Thoracic aorta (tissue), 2 donors: ENCODE data around the gene LDLRAD3. TPM values are rescaled to one million over a fixed set of nuclear protein-coding genes. Genes with fewer than 3 reads are reported as not detected.

ENCODE experiments used
- ATAC-seq: fragments of 150-250 bp; one replicate; pipeline ENCODE4 v1.8.0; 2017; ENCODE audit warnings: low read depth; ENCODE audit not compliant: insufficient number of reproducible peaks, low FRiP score
- DNase-seq: peaks from one replicate; pipeline ENCODE4 v3.0.0-alpha.2; 2020; ENCODE audit warnings: low spot score
- H3K27ac ChIP-seq, 2 donors: fragments of 200-600 bp; sonication (generic); 1 replicate in 1 of 2; 2 replicates in 1 of 2; pipeline ENCODE4 v1.5.1; 2016; ENCODE audit warnings: mild to moderate bottlenecking in 2 of 2, moderate library complexity in 2 of 2
- H3K27me3 ChIP-seq: fragments of 200-600 bp; sonication (generic); replicated peaks from 2 replicates; pipeline ENCODE4 v1.6.0; 2016; ENCODE audit warnings: mild to moderate bottlenecking; ENCODE audit not compliant: insufficient read depth
- H3K36me3 ChIP-seq: fragments of 200-600 bp; sonication (generic); one replicate; pipeline ENCODE4 v1.5.1; 2016
- H3K4me1 ChIP-seq, 2 donors: fragments of 200-600 bp; sonication (generic); 1 replicate in 1 of 2; 2 replicates in 1 of 2; pipeline versions ENCODE4 v1.5.1 to v1.6.0; 2016; ENCODE audit warnings: low read depth in 2 of 2, mild to moderate bottlenecking in 1 of 2; ENCODE audit not compliant: control insufficient read depth in 1 of 2
- H3K4me3 ChIP-seq: fragments of 200-600 bp; sonication (generic); 2 replicates; pipeline ENCODE4 v1.5.1; 2016; ENCODE audit warnings: mild to moderate bottlenecking
- H3K9me3 ChIP-seq: fragments of 200-600 bp; sonication (generic); 2 replicates; pipeline ENCODE4 v1.5.1; 2016
- total RNA-seq, 2 donors: library from RNA; depleted of rRNA; stranded (reverse); fragments of >200 nt; gene quantifications; one replicate each; pipeline versions ENCODE4 v1.1.0 to v1.2.3, GENCODE V29; 2016
- TF ChIP-seq, protein P1 (sequence below): fragments of 200-600 bp; sonication (generic); IDR thresholded peaks from one replicate; pipeline ENCODE4 v1.5.1; 2019; ENCODE audit warnings: antibody characterized with exemption

The LDLRAD3 gene
- total RNA-seq, 2 donors from 2014 or later = 6.1 to 17.2 TPM

DNA sequence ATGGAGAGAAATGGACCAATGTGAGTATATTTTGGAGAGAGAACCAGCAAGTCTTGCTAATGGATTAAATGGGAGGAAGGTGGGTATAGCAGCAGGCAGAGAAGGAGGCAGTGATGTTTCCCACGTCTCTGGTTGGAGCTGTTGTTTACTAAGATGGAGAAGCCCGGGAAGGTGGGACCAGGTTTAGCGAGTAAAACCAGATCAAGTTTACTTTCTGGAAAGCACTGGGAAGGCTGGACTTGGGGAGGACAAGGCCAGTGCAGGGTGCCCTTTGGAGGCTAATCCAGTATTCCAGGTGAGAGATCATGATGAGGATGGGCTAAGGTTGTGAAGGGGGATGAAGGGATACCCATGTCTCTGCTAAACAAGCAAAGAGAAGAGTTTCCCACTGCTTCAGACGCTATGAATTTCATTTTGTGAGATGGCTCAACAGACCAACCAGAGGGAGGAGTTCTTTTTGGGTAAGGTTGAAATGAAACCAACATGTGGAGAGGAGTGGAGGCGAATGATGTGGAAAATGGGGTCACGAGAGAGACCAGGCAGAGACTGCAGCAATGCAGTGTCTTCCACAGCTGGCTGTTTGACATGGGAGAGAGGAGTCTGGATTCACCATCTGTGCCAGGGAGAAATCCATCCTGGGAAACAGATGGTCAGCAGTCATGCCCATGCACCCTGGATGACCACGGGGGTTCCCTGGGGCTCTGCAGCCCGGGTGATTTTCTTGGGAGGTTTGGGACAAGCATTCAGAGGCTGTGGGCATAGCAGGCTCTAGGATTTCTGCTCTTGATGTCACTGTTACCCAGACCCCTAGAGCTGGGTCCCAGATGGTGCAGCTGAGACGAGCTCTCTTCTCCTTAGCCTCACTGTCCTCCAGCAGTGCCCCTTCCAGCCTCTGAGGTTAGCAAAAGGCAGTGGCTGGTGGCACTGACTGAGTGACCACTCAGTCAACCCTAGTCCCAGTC, 320.4 kb downstream of the LDLRAD3 start:
- Histone ChIP-seq H3K27ac (no peak overlapping the region), H3K9me3 (no peaks in the 10 kb centered on the region), H3K4me1 (no peaks in the 10 kb centered on the region), H3K4me3 (no peak overlapping the region), H3K27me3 (no peaks in the 10 kb centered on the region), H3K36me3 (no peaks in the 10 kb centered on the region)
- ATAC-seq (no peak), DNase-seq (no peak)
- TF ChIP-seq, protein P1, sequence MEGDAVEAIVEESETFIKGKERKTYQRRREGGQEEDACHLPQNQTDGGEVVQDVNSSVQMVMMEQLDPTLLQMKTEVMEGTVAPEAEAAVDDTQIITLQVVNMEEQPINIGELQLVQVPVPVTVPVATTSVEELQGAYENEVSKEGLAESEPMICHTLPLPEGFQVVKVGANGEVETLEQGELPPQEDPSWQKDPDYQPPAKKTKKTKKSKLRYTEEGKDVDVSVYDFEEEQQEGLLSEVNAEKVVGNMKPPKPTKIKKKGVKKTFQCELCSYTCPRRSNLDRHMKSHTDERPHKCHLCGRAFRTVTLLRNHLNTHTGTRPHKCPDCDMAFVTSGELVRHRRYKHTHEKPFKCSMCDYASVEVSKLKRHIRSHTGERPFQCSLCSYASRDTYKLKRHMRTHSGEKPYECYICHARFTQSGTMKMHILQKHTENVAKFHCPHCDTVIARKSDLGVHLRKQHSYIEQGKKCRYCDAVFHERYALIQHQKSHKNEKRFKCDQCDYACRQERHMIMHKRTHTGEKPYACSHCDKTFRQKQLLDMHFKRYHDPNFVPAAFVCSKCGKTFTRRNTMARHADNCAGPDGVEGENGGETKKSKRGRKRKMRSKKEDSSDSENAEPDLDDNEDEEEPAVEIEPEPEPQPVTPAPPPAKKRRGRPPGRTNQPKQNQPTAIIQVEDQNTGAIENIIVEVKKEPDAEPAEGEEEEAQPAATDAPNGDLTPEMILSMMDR = no peak

DNA sequence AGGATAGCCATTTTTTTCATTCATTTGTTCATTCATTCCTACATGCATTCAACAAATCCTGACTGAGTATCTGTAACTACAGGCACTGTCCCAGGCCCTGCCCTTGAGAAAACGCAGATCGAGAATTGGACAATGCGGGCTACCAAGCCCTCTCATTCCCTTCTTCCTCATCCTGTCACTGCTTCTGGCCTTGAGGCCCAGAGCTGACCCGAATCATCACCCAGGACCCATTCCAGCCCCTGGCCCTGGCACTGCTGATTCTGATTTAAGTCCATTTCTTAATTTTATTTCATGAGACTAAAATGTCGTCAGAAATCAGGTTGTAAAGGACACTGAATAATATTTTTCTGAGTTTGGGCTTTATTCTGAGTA, 321.1 kb downstream of the LDLRAD3 start:
- Histone ChIP-seq H3K9me3 (no peaks in the 10 kb centered on the region), H3K4me3 (no peak overlapping the region), H3K36me3 (no peaks in the 10 kb centered on the region), H3K4me1 (no peaks in the 10 kb centered on the region), H3K27me3 (no peaks in the 10 kb centered on the region), H3K27ac (no peak overlapping the region)
- TF ChIP-seq, protein P1 = no peak
- ATAC-seq (no peak), DNase-seq (no peak)

DNA sequence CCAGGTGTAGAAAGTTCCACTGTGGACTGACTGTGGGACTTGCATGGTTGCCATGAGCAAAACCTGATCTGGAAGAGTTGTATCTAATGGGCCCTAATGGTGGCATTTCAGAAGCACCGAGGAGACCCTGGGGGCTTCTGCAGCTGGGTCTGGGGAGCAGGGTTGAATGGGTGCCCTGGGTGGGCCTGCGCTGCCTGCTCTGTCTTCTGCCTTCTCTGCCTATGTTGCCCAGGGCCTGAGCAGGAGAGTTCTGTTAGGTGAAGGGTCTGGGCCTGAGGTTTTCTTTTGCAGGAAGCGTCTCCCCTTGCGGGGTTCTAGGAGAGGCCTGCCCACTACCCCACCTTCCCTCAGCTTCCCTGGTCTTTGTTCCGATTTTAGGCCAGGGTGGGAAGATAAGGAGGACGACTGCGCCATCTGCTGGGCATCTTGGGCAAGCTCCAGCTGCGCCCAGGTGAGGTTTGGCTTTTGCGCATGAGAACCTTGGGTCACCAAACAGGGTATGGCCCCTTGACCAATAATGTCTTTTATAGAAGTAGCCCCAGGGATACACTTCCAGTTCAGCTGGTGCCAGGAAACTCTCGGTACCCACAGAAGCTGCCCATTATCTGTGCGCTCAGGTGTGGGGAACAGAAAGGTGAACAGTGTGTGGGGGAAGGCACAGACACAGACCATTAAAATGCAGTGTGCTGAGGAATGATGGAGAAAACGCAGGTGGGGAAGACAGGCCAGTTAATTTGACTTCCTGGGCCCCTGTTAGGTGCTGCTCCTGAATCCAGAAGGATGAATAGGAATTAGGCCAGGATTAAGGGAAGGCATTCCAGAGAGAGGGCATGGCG, 322.1 kb downstream of the LDLRAD3 start:
- ATAC-seq (no peak), DNase-seq (no peak)
- Histone ChIP-seq H3K36me3 (no peaks in the 10 kb centered on the region), H3K4me3 (no peak overlapping the region), H3K27me3 (no peaks in the 10 kb centered on the region), H3K9me3 (no peaks in the 10 kb centered on the region), H3K27ac (no peak overlapping the region), H3K4me1 (no peaks in the 10 kb centered on the region)
- TF ChIP-seq, protein P1 = peak; percentile 70

DNA sequence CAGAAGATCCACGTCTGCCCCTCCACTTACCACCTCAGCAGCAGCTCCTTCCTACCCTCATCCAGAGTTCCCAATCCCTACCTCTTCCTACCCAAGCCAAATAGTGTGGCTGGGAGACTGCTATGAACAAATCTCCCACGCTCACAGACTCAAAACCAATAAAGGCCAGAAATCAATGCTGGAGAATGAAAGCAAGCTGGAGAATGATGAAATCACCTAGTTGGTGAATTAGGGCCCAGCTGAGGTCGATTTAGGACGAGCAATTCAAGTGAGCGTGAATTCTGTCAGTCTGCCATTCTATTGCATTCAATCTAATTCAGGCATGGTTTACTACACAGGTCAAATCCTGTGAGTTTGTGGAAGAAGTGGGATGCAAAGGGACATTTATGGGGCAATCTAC, 322.9 kb downstream of the LDLRAD3 start:
- H3K4me1 ChIP-seq = no peaks in the 10 kb centered on the region
- H3K9me3 ChIP-seq = no peaks in the 10 kb centered on the region
- DNase-seq (no peak), ATAC-seq (no peak)
- no peaks in the 10 kb centered on the region for H3K27me3 ChIP-seq
- TF ChIP-seq, protein P1 = no peak
- no peak overlapping the region for H3K27ac ChIP-seq
- peaks cover under 1% of the 10 kb centered on the region for H3K36me3 ChIP-seq
- H3K4me3 ChIP-seq = no peak overlapping the region

DNA sequence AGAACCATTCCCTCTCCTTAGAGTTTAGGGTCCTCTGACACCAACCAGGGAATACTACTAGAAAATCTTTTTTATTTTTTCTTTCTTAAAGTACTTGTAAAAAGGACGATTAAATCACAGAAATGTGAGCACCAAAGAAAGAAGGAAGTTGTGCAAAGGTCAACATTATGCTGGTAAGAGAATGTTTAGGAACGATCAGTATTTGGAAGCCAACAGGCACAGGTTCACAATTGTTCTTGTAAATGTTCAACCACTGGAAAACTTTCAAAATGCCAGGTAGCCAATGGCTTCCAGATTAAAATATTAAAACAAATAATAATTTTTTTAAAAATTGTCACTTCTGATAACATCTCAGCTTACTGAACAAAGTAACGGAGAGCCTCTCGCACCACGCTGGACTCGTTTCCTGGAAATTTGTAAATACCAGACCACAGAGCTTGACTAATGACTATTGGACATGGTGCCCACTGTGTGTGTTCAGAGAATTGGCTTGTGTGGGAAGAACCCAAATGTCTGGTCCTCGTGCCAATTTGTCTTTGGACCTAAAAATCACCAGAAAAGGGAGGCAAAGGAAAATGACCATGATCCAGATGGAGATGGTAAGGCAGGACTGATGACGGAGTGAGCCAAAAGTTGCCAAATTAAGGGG, 324.6 kb downstream of the LDLRAD3 start:
- ATAC-seq = no peak
- Histone ChIP-seq H3K27ac (no peak overlapping the region), H3K4me1 (no peaks in the 10 kb centered on the region), H3K36me3 (peaks cover 15% of the 10 kb centered on the region), H3K27me3 (no peaks in the 10 kb centered on the region), H3K9me3 (no peaks in the 10 kb centered on the region), H3K4me3 (no peak overlapping the region)
- TF ChIP-seq, protein P1 = no peak
- DNase-seq = no peak
